ENCODE results near the gene SAPCD2. TPM values are rescaled to one million over a fixed set of nuclear protein-coding genes. Genes with fewer than 3 reads are reported as not detected.

Gene SAPCD2
- total RNA-seq, 1 experiment from 2014 or later: 15.7 TPM

GRCh38 chr9:137030538-137031527, 39.5 kb downstream of the SAPCD2 start:
- POLR2A ChIA-PET: interaction anchor here (0.6 kb wide), 1 partner anchor 394 kb away, joined by 3 read pairs; no protein-coding TSS in a partner anchor
- no peak overlapping the region for H3K27ac Mint-ChIP-seq (ENCODE audit: low read depth, unreplicated experiment)

GRCh38 chr9:137030006-137030405, 40.4 kb downstream of the SAPCD2 start:
- Mint-ChIP-seq H3K27ac (ENCODE audit: low read depth, unreplicated experiment) (no peak overlapping the region), H3K36me3 (ENCODE audit: insufficient read depth, unreplicated experiment) (peaks cover 5% of the 10 kb centered on the region), H3K9me3 (ENCODE audit: unreplicated experiment) (no peaks in the 10 kb centered on the region), H3K4me1 (ENCODE audit: insufficient read depth, unreplicated experiment) (peaks cover 8% of the 10 kb centered on the region), H3K4me3 (ENCODE audit: unreplicated experiment) (no peak overlapping the region), H3K27me3 (ENCODE audit: insufficient read depth, unreplicated experiment) (no peaks in the 10 kb centered on the region)
- CTCF ChIA-PET: interaction anchor here (0.6 to 8.1 kb wide), 41 partner anchors 8 to 587 kb away, joined by 3 to 85 read pairs (median 5); partner anchors contain the start of genes AJM1, C8G, CLIC3 and MAN1B1
- intact Hi-C loops (cut with micrococcal nuclease): no loop called here
- TF ChIP-seq CTCF (IDR thresholded peaks at IDR 0.05; ENCODE audit: unreplicated experiment): no peak
- POLR2A ChIA-PET: interaction anchor here (0.6 to 1.9 kb wide), 3 partner anchors 13 to 395 kb away, joined by 3 to 4 read pairs (median 3); no protein-coding TSS in a partner anchor
- BruUV-seq (replicated peaks): no TSS peak
- DNase-seq (ENCODE audit: unreplicated experiment): no peak

More at GRCh38 chr9:137030538-137031527, 39.5 kb downstream of the SAPCD2 start:
- Mint-ChIP-seq H3K9me3 (ENCODE audit: unreplicated experiment) (no peaks in the 10 kb centered on the region), H3K4me1 (ENCODE audit: insufficient read depth, unreplicated experiment) (peaks cover 8% of the 10 kb centered on the region), H3K27me3 (ENCODE audit: insufficient read depth, unreplicated experiment) (no peaks in the 10 kb centered on the region), H3K36me3 (ENCODE audit: insufficient read depth, unreplicated experiment) (peaks cover 5% of the 10 kb centered on the region), H3K4me3 (ENCODE audit: unreplicated experiment) (no peak overlapping the region)
- no peak for DNase-seq (ENCODE audit: unreplicated experiment)
- intact Hi-C loops (cut with micrococcal nuclease): no loop called here
- CTCF ChIA-PET: interaction anchor here (0.7 to 8.1 kb wide), 10 partner anchors 14 to 312 kb away, joined by 3 to 85 read pairs (median 8); partner anchors contain the start of genes NPDC1 and SAPCD2
- TF ChIP-seq CTCF (IDR thresholded peaks at IDR 0.05; ENCODE audit: unreplicated experiment): no peak
- BruUV-seq (replicated peaks): no TSS peak

GRCh38 chr9:137029058-137029936, 41.1 kb downstream of the SAPCD2 start:
- Mint-ChIP-seq H3K9me3 (ENCODE audit: unreplicated experiment) (no peaks in the 10 kb centered on the region), H3K27ac (ENCODE audit: low read depth, unreplicated experiment) (no peak overlapping the region), H3K4me3 (ENCODE audit: unreplicated experiment) (peak overlapping the region; percentile 67), H3K27me3 (ENCODE audit: insufficient read depth, unreplicated experiment) (no peaks in the 10 kb centered on the region), H3K36me3 (ENCODE audit: insufficient read depth, unreplicated experiment) (peaks cover 5% of the 10 kb centered on the region), H3K4me1 (ENCODE audit: insufficient read depth, unreplicated experiment) (peaks cover 8% of the 10 kb centered on the region)
- POLR2A ChIA-PET: interaction anchor here (1.4 to 1.9 kb wide), 2 partner anchors 14 to 17 kb away, joined by 3 to 4 read pairs; no protein-coding TSS in a partner anchor
- CTCF ChIA-PET: interaction anchor here (0.6 to 8.1 kb wide), 57 partner anchors 8 to 586 kb away, joined by 3 to 85 read pairs (median 4); partner anchors contain the start of genes AJM1, C8G, CLIC3 and MAN1B1
- BruUV-seq (replicated peaks): no TSS peak
- DNase-seq (ENCODE audit: unreplicated experiment): peak; percentile 70
- intact Hi-C loops (cut with micrococcal nuclease): no loop called here
- peak; percentile 85 for TF ChIP-seq CTCF (IDR thresholded peaks at IDR 0.05; ENCODE audit: unreplicated experiment)

All from MCF 10A (cell line).